ENCODE results near the gene SUPT3H. TPM values are rescaled to one million over a fixed set of nuclear protein-coding genes. Genes with fewer than 3 reads are reported as not detected.

Gene SUPT3H
- total RNA-seq, 2 experiments from 2014 or later: 13.6 to 14.4 TPM

- no peak for DNase-seq
- Mint-ChIP-seq H3K4me1 (peaks cover 36% of the 10 kb centered on the region), H3K9me3 (peaks cover 20% of the 10 kb centered on the region), H3K36me3 (peaks cover 44% of the 10 kb centered on the region), H3K27ac (peak overlapping the region; percentile 68), H3K27me3 (no peaks in the 10 kb centered on the region), H3K4me3 (peak overlapping the region; percentile 57)
Observed at GRCh38 chr6:44969446-44970185, 408.1 kb downstream of the SUPT3H start.

DNA sequence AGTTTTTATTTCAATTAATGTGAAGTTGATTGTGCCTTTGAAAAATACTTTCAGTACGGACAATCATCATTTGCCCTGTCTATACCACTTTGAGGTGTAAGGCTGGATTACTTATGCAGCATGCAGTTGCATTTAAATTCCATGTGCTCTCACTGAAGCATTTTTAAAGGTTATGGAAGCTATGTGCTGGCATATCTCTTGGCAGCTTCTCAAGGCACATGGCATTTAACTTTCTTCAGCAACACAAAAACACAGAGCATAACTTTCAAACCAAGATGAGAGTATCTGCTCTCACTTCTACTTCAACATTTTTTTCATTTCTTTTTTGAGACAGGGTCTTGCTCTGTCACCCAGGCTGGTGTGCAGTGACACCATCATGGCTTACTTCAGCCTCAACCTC, 410.3 kb downstream of the SUPT3H start:
- H3K4me1 Mint-ChIP-seq: peaks cover 31% of the 10 kb centered on the region
- H3K9me3 Mint-ChIP-seq: peaks cover 6% of the 10 kb centered on the region
- H3K36me3 Mint-ChIP-seq: peaks cover 23% of the 10 kb centered on the region
- peak overlapping the region; percentile 49 for H3K27ac Mint-ChIP-seq
- H3K4me3 Mint-ChIP-seq: no peak overlapping the region
- no peak for DNase-seq
- no peaks in the 10 kb centered on the region for H3K27me3 Mint-ChIP-seq

DNA sequence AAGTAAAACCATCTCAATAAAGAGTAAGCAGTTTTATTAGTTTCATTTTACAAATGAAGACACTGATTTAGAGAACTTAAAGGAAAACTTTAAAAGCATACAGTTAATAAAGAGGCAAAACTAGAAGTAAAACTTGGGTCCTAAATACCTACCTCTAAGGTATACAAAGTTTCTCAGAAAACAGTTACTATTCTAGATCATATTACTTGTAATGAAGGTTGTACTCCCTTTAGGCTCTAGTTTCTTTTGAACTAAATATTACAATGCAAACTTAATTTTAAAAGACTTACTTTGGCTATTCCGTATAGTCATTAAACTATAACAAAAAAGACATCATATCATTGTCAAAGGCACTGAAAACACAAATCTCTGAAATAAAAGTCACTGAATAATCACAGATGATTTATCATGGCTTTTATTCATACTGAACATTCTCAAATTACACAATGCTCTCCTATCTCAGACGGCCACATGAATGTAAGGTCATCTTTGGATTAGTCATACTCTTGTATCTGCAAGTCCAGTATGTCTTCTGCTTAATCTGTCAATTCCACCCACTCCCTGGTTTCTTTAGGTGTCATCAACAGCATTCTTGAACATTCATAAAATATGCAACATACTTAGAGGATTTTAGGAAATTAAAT, 411.2 kb downstream of the SUPT3H start:
- H3K4me3 Mint-ChIP-seq: no peak overlapping the region
- DNase-seq: no peak
- no peak overlapping the region for H3K27ac Mint-ChIP-seq
- peaks cover 2% of the 10 kb centered on the region for H3K9me3 Mint-ChIP-seq
- H3K27me3 Mint-ChIP-seq: no peaks in the 10 kb centered on the region
- peaks cover 38% of the 10 kb centered on the region for H3K4me1 Mint-ChIP-seq
- peaks cover 18% of the 10 kb centered on the region for H3K36me3 Mint-ChIP-seq

DNA sequence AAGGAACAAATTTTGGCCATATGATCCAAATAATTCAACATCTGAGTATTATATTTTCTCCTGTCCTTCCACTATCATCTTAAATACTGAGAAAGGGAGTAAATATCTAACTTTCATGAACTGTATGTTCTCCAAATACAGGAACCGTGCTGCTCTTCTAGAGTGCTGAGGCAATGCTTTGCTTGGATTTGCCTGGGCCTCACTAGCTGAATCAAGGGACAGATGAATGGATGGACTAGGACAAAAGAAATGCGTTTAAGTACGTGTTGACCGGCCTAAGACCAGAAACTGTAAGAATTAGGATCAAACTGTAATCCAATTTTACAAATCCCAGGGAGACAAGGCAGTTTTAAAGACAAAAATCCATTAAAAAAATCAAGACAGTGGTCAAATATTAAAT, 412.0 kb downstream of the SUPT3H start:
- Mint-ChIP-seq H3K9me3 (no peaks in the 10 kb centered on the region), H3K4me3 (no peak overlapping the region), H3K27me3 (no peaks in the 10 kb centered on the region), H3K36me3 (peaks cover 12% of the 10 kb centered on the region), H3K4me1 (peaks cover 47% of the 10 kb centered on the region), H3K27ac (no peak overlapping the region)
- no peak for DNase-seq

GRCh38 chr6:44960898-44961297, 416.8 kb downstream of the SUPT3H start:
- Mint-ChIP-seq H3K4me1 (peaks cover 22% of the 10 kb centered on the region), H3K27me3 (no peaks in the 10 kb centered on the region), H3K27ac (peak overlapping the region; percentile 84), H3K4me3 (no peak overlapping the region), H3K36me3 (peaks cover 13% of the 10 kb centered on the region), H3K9me3 (peaks cover 4% of the 10 kb centered on the region)
- no peak for DNase-seq

GRCh38 chr6:44959651-44960050, 418.1 kb downstream of the SUPT3H start:
- no peaks in the 10 kb centered on the region for H3K27me3 Mint-ChIP-seq
- peaks cover 17% of the 10 kb centered on the region for H3K36me3 Mint-ChIP-seq
- H3K27ac Mint-ChIP-seq: no peak overlapping the region
- peaks cover 4% of the 10 kb centered on the region for H3K9me3 Mint-ChIP-seq
- no peak overlapping the region for H3K4me3 Mint-ChIP-seq
- no peak for DNase-seq
- peaks cover 22% of the 10 kb centered on the region for H3K4me1 Mint-ChIP-seq

DNA sequence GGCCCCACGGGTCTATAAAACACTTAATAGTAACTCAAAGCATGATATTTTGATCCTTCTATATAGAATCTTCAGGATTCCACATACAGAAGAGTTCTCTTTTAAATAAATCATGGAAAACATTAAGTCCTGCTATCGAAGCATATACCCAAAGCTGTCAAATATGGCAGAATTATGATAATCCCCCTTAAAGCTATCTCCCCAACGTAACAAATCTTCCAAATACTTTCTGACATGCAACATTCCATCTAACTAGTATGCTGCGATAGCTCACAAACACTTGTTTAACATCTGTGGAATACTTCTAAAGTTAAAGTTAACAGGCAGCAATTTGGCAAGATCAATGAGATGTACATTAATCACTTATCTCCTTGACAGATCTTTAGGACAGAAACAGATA, 420.6 kb downstream of the SUPT3H start:
- H3K4me1 Mint-ChIP-seq: peaks cover 19% of the 10 kb centered on the region
- no peak overlapping the region for H3K27ac Mint-ChIP-seq
- H3K9me3 Mint-ChIP-seq: peaks cover 4% of the 10 kb centered on the region
- no peak overlapping the region for H3K4me3 Mint-ChIP-seq
- H3K36me3 Mint-ChIP-seq: peaks cover 26% of the 10 kb centered on the region
- no peaks in the 10 kb centered on the region for H3K27me3 Mint-ChIP-seq
- no peak for DNase-seq

- H3K36me3 Mint-ChIP-seq: peaks cover 27% of the 10 kb centered on the region
- H3K4me1 Mint-ChIP-seq: peaks cover 16% of the 10 kb centered on the region
- peaks cover 4% of the 10 kb centered on the region for H3K9me3 Mint-ChIP-seq
- no peaks in the 10 kb centered on the region for H3K27me3 Mint-ChIP-seq
- no peak overlapping the region for H3K4me3 Mint-ChIP-seq
- no peak for DNase-seq
- H3K27ac Mint-ChIP-seq: no peak overlapping the region
Observed at GRCh38 chr6:44956396-44956795, 421.3 kb downstream of the SUPT3H start.

DNA sequence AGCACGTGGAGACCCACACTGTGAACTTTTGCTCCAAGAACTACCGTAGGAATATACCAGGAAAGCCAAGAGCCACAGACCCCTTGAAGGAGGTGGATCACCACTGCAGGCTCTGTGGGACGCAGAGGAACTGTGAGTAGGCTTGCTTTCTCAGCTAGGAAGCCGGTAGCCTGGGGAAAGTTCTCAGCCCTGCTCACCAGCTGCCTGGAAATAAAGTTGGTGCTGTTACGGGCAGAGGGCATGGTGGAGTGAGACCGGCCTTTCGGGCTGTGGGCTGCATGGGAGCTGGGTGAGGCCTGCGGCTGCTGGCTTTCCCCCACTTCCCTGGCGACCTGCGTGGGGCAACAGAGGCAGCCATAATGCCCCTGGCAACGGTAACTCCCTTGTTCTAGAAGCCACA, 422.6 kb downstream of the SUPT3H start:
- Mint-ChIP-seq H3K4me1 (peaks cover 16% of the 10 kb centered on the region), H3K36me3 (peaks cover 32% of the 10 kb centered on the region), H3K27me3 (no peaks in the 10 kb centered on the region), H3K9me3 (peaks cover 8% of the 10 kb centered on the region), H3K4me3 (no peak overlapping the region), H3K27ac (no peak overlapping the region)
- DNase-seq: no peak

- no peak for DNase-seq
- H3K27me3 Mint-ChIP-seq: no peaks in the 10 kb centered on the region
- no peak overlapping the region for H3K27ac Mint-ChIP-seq
- peaks cover 16% of the 10 kb centered on the region for H3K9me3 Mint-ChIP-seq
- H3K36me3 Mint-ChIP-seq: peaks cover 40% of the 10 kb centered on the region
- H3K4me1 Mint-ChIP-seq: peaks cover 16% of the 10 kb centered on the region
- H3K4me3 Mint-ChIP-seq: no peak overlapping the region
Observed at GRCh38 chr6:44954281-44954680, 423.5 kb downstream of the SUPT3H start.

DNA sequence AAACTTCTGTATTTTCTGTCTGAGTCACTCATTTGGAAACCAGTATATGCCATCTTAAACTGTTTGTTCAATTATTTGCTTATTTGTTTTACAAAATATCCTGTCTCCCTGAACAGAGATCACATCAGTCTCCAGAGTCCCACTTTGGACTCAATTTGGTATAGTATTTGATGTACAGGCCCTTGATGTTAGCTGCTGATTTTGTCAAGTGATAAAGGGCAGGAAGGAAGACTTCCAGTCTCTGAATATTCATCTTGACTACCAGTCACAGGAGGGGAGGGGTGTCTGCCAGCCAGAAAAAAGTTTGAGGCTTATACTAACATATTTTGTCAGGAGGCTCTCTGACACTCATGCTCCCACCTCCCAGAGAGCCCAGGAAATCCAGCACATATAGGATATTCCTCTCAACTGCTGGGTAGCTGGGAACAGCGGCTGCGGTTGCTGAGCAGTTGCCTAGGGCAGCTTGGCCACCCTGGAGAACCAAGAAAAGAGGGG, 426.4 kb downstream of the SUPT3H start:
- H3K4me1 Mint-ChIP-seq: peaks cover 10% of the 10 kb centered on the region
- peaks cover 54% of the 10 kb centered on the region for H3K36me3 Mint-ChIP-seq
- H3K27ac Mint-ChIP-seq: no peak overlapping the region
- H3K9me3 Mint-ChIP-seq: peaks cover 19% of the 10 kb centered on the region
- H3K27me3 Mint-ChIP-seq: no peaks in the 10 kb centered on the region
- no peak overlapping the region for H3K4me3 Mint-ChIP-seq
- DNase-seq: no peak

DNA sequence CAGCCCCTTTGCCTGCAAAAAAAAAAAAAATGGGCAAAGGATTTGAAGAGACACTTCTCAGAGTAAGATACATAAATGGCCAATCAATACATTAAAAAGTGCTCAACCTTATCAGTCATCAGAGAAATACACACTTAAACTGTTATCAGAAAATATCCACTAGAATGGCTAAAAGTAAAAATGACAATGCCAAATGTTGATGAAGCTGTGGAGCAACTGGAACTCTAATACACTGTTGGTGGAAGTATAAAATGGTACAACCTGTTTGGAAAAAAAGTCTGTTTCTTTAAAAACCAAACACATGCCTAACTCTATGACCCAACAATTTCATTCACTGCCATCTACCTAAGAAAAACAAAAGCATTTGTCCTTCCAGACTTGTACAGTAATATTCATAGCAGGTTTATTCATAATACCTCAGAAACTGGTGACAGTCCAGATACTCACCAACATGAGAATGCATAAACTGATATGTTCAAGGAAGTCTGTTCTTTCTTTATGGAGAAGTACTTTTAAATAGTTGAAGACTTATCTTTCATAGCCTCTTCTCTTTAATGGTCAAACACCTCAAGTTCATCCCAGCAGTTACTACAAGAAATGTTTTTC, 428.0 kb downstream of the SUPT3H start:
- peaks cover 10% of the 10 kb centered on the region for H3K4me1 Mint-ChIP-seq
- peaks cover 59% of the 10 kb centered on the region for H3K36me3 Mint-ChIP-seq
- H3K9me3 Mint-ChIP-seq: peaks cover 26% of the 10 kb centered on the region
- no peaks in the 10 kb centered on the region for H3K27me3 Mint-ChIP-seq
- H3K27ac Mint-ChIP-seq: no peak overlapping the region
- H3K4me3 Mint-ChIP-seq: no peak overlapping the region
- DNase-seq: no peak

DNA sequence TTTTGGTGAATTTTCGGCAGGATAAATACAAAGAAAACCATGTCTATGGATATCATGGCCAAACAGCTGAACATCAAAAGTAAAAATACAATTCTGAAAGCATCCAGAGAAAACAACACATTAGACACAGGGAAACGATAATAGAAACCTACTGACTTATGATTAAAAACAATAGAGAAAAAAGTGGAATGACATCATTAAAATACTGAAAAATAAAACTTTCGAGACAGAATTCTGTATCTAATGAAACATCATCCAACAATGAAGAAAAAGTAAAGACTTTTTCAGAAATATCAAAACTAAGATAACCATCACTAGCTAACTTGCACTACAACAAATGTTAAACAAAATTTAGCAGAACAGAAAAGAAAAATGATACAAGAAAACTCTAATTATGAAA, 434.2 kb downstream of the SUPT3H start:
- peaks cover 35% of the 10 kb centered on the region for H3K4me1 Mint-ChIP-seq
- no peak for DNase-seq
- peaks cover 44% of the 10 kb centered on the region for H3K9me3 Mint-ChIP-seq
- peaks cover 62% of the 10 kb centered on the region for H3K36me3 Mint-ChIP-seq
- no peaks in the 10 kb centered on the region for H3K27me3 Mint-ChIP-seq
- H3K4me3 Mint-ChIP-seq: no peak overlapping the region
- no peak overlapping the region for H3K27ac Mint-ChIP-seq

GRCh38 chr6:44942798-44943197, 434.9 kb downstream of the SUPT3H start:
- Mint-ChIP-seq H3K27ac (no peak overlapping the region), H3K4me1 (peaks cover 38% of the 10 kb centered on the region), H3K36me3 (peaks cover 63% of the 10 kb centered on the region), H3K9me3 (peaks cover 46% of the 10 kb centered on the region), H3K4me3 (no peak overlapping the region), H3K27me3 (no peaks in the 10 kb centered on the region)
- no peak for DNase-seq

DNA sequence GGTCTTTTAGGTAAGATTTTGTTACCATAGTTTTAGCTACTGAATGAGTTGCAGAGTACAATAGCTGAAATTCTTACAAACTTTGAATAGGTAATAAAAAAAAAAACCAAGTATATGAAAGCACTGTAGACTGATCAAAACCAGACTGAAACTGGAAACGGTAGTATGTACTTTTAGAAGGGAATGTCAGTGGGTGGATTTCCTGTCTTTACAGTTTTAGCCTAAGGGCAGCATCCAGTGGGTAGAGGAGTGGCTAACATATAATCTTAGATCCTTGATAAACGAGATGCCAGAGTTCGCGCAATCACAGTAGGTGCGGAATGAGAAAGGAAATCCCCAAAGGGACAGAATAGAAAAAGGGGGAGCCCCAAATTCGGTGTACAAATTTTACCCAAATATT, 435.5 kb downstream of the SUPT3H start:
- H3K9me3 Mint-ChIP-seq: peaks cover 46% of the 10 kb centered on the region

More for the DNA sequence above, 435.5 kb downstream of the SUPT3H start:
- Mint-ChIP-seq H3K4me1 (peaks cover 38% of the 10 kb centered on the region), H3K27me3 (no peaks in the 10 kb centered on the region), H3K36me3 (peaks cover 60% of the 10 kb centered on the region), H3K27ac (no peak overlapping the region), H3K4me3 (no peak overlapping the region)
- DNase-seq: no peak

Measured in activated naive CD8-positive, alpha-beta T cell treated with anti-CD3 and anti-CD28 coated beads for 36 hours (primary cell).